GM12878 (cell line): Measurements from ENCODE around the gene SETD5. TPM values are rescaled to one million over a fixed set of nuclear protein-coding genes. Genes with fewer than 3 reads are reported as not detected.

Source experiments
- ATF7 ChIP-seq: fragments of 450-650 bp; IDR thresholded peaks from 2 replicates; pipeline ENCODE4 v1.6.1; 2016; ENCODE audit warnings: low read depth, mild to moderate bottlenecking
- BHLHE40 ChIP-seq, 2 experiments: fragments of 450-650 bp in 1 of 2; IDR thresholded peaks; 2 replicates each; pipeline ENCODE4 v1.6.1; 2011 to 2017; ENCODE audit warnings: low read depth in 2 of 2, borderline replicate concordance in 1 of 2, improper control_type of control experiment in 1 of 2, low read length in 1 of 2, mild to moderate bottlenecking in 1 of 2
- EGR1 ChIP-seq, 2 experiments: IDR thresholded peaks; 1 replicate in 1 of 2; 2 replicates in 1 of 2; pipeline ENCODE4 v1.6.1; 2011 to 2012; ENCODE audit warnings: low read depth in 2 of 2, low read length in 2 of 2, borderline replicate concordance in 1 of 2, mild to moderate bottlenecking in 1 of 2, moderate library complexity in 1 of 2
- NFYA ChIP-seq: IDR thresholded peaks from 2 replicates; pipeline ENCODE4 v1.6.1; 2011; ENCODE audit warnings: low read depth, mild to moderate bottlenecking, low read length, improper control_type of control experiment, borderline replicate concordance
- RAD21 ChIP-seq: IDR thresholded peaks from 2 replicates; pipeline ENCODE4 v1.6.1; 2011; ENCODE audit warnings: mild to moderate bottlenecking, low read depth, low read length, moderate library complexity; ENCODE audit not compliant: insufficient read depth
- RELA ChIP-seq: fragments of 450-650 bp; IDR thresholded peaks from 2 replicates; pipeline ENCODE4 v1.8.0; 2014; ENCODE audit warnings: borderline replicate concordance; ENCODE audit not compliant: partially characterized antibody
- SP1 ChIP-seq: IDR thresholded peaks from one replicate; pipeline ENCODE4 v1.6.1; 2011; ENCODE audit warnings: low read depth, low read length
- TARDBP ChIP-seq: IDR thresholded peaks from 2 replicates; pipeline ENCODE4 v1.6.1; 2016; ENCODE audit warnings: borderline replicate concordance
- WRNIP1 ChIP-seq: IDR thresholded peaks from 2 replicates; pipeline ENCODE4 v1.6.1; 2011; ENCODE audit warnings: low read depth, low read length, improper control_type of control experiment, borderline replicate concordance
- YY1 ChIP-seq: IDR thresholded peaks from 2 replicates; pipeline ENCODE4 v1.6.1; 2011; ENCODE audit warnings: low read depth, mild to moderate bottlenecking, low read length
- polyA plus RNA-seq, 11 experiments: library from polyadenylated mRNA; depleted of rRNA in 4 of 11; unstranded in 6 of 11; stranded (reverse) in 5 of 11; fragments of >200 nt; fragmentation: Nextera tagmentation in 4 of 11; fragmentation: Illumina TruSeq in 1 of 11; extraction: Ambion mirVana in 4 of 11; extraction: Trizol in 1 of 11; gene quantifications; 1 replicate in 1 of 11; 2 replicates in 10 of 11; pipeline versions ENCODE4 v1.2.1 to v1.2.3, GENCODE V29; 2011 to 2016; ENCODE audit warnings: inconsistent platforms in 2 of 11, missing spikeins in 2 of 11, low read depth in 1 of 11
- total RNA-seq, 4 experiments: library from RNA; depleted of rRNA in 3 of 4; stranded (reverse); fragments of >200 nt in 3 of 4; fragmentation: Illumina TruSeq in 1 of 4; extraction: Trizol in 1 of 4; gene quantifications; 2 replicates each; pipeline versions ENCODE4 v1.2.1 to v1.2.3, GENCODE V29; 2013 to 2021
- TF ChIP-seq, protein P1 (sequence below): fragments of 150-350 bp; IDR thresholded peaks from 2 replicates; pipeline ENCODE4 v1.6.1; 2016; ENCODE audit warnings: low read depth, low read length
- TF ChIP-seq, protein P2 (sequence below), 3 experiments: IDR thresholded peaks in 2 of 3; conservative IDR thresholded peaks in 1 of 3; 2 replicates each; pipeline ENCODE4 v1.5.1; 2011; ENCODE audit warnings: low read depth in 3 of 3, low read length in 3 of 3, mild to moderate bottlenecking in 3 of 3, control low read depth in 2 of 3, moderate library complexity in 2 of 3, inconsistent platforms in 1 of 3, mixed read lengths in 1 of 3; ENCODE audit not compliant: control insufficient read depth in 2 of 3, insufficient read depth in 1 of 3; ENCODE audit errors: extremely low read depth in 1 of 3

SETD5 gene
- total and polyA plus RNA-seq, 10 of the 15 experiments (the other 5 are each of a cell fraction or from before 2014, with no cell fraction given): 8.2 to 94.0 (median 55.4) TPM

DNA sequence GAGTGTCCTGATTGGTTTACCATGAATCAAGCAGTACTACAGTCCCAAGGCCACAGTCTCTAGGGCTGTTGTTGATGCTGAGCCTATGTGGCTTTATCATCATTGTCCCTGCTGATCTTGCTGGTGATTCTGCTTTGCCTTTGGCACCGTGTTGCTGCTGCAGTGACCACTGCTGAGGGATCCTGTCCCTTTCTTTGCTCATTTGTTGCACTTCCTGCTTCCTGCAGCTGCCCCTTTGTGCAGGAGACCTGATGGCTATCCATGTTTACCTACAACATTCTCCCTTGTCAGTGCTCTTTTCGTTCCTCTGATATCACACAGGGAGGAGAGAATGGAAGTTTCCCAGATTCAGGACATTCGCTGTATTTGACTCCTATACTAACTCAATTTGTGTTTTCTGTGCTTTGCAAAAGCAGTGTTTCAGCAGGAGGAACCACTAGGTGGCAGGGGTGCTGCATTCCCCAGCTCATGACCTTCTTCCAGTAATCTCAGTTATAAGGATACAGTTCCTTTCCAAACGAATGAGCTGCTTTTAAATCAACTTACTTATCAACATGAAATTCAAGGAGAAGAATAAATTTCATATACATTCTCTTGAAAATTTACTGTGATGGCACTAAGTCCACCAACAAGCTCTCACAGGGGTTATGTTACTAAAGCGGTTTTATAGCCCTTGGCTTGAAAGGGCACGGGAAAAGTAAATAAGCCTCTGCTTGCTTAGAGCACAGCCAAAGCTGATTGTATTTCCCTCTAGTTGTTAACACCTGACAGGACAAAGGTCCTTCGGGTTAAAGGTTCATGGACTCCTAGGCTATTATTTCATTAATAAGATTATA is 44.3 kb upstream of the SETD5 start (continued):
- TF ChIP-seq ATF7 (no peak), NFYA (no peak), YY1 (0 out of 2 replicates have a peak, but pooled peaks have one; percentile 12), TARDBP (no peak), EGR1 (IDR thresholded peaks at IDR 0.05; ENCODE audit: borderline replicate concordance in 1 of 2, low read depth in 2 of 2, low read length in 2 of 2) (no peak), RAD21 (peak; percentile 89), SP1 (no peak), BHLHE40 (IDR thresholded peaks at IDR 0.05; ENCODE audit: borderline replicate concordance in 1 of 2, low read depth in 2 of 2, low read length in 1 of 2) (0 out of 4 replicates have a peak, but pooled peaks of 1 of the 2 experiments have one; percentile 20), WRNIP1 (0 out of 2 replicates have a peak, but pooled peaks have one; percentile 88), RELA (no peak)
- TF ChIP-seq, protein P1, sequence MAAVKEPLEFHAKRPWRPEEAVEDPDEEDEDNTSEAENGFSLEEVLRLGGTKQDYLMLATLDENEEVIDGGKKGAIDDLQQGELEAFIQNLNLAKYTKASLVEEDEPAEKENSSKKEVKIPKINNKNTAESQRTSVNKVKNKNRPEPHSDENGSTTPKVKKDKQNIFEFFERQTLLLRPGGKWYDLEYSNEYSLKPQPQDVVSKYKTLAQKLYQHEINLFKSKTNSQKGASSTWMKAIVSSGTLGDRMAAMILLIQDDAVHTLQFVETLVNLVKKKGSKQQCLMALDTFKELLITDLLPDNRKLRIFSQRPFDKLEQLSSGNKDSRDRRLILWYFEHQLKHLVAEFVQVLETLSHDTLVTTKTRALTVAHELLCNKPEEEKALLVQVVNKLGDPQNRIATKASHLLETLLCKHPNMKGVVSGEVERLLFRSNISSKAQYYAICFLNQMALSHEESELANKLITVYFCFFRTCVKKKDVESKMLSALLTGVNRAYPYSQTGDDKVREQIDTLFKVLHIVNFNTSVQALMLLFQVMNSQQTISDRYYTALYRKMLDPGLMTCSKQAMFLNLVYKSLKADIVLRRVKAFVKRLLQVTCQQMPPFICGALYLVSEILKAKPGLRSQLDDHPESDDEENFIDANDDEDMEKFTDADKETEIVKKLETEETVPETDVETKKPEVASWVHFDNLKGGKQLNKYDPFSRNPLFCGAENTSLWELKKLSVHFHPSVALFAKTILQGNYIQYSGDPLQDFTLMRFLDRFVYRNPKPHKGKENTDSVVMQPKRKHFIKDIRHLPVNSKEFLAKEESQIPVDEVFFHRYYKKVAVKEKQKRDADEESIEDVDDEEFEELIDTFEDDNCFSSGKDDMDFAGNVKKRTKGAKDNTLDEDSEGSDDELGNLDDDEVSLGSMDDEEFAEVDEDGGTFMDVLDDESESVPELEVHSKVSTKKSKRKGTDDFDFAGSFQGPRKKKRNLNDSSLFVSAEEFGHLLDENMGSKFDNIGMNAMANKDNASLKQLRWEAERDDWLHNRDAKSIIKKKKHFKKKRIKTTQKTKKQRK: no peak
- TF ChIP-seq, protein P2, sequence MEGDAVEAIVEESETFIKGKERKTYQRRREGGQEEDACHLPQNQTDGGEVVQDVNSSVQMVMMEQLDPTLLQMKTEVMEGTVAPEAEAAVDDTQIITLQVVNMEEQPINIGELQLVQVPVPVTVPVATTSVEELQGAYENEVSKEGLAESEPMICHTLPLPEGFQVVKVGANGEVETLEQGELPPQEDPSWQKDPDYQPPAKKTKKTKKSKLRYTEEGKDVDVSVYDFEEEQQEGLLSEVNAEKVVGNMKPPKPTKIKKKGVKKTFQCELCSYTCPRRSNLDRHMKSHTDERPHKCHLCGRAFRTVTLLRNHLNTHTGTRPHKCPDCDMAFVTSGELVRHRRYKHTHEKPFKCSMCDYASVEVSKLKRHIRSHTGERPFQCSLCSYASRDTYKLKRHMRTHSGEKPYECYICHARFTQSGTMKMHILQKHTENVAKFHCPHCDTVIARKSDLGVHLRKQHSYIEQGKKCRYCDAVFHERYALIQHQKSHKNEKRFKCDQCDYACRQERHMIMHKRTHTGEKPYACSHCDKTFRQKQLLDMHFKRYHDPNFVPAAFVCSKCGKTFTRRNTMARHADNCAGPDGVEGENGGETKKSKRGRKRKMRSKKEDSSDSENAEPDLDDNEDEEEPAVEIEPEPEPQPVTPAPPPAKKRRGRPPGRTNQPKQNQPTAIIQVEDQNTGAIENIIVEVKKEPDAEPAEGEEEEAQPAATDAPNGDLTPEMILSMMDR (IDR thresholded peaks at IDR 0.05 in 2 of 3, conservative IDR thresholded peaks at IDR 0.05 in 1 of 3; ENCODE audit: control insufficient read depth in 2 of 3, extremely low read depth in 1 of 3, insufficient read depth in 1 of 3, low read depth in 3 of 3, low read length in 3 of 3): peak; percentile 83 to 94 (median 93)
